ENCODE measurements around the gene ANKRD28.

- TF ChIP-seq EZH2 (IDR thresholded peaks at IDR 0.05; ENCODE audit: borderline replicate concordance, low read length) (no peak), CTCF (IDR thresholded peaks at IDR 0.05; ENCODE audit: low read length) (no peak)
Measured at GRCh38 chr3:15794303-15794771, 3.4 kb downstream of the ANKRD28 start.
